A673 (cell line): ENCODE measurements around the gene MAPK8. TPM values are rescaled to one million over a fixed set of nuclear protein-coding genes. Genes with fewer than 3 reads are reported as not detected.

ENCODE experiments used
- BruUV-seq: library from RNA; stranded (reverse); fragments of 400-500 nt; replicated peaks from 2 replicates; lab custom pipeline; 2021; lab: Mats Ljungman, UMichigan
- CTCF ChIA-PET: fragments of 300-600 bp; sonication (Branson Sonifier 250); formaldehyde crosslinking; loops from one replicate; lab custom pipeline; 2022; ENCODE audit warnings: antibody characterized with exemption; lab: Charles Lee
- POLR2A ChIA-PET: fragments of 300-600 bp; sonication (Branson Sonifier 250); formaldehyde crosslinking; loops from one replicate; lab custom pipeline; 2022; ENCODE audit warnings: antibody characterized with exemption; ENCODE audit not compliant: low non-redundant PET; lab: Charles Lee
- DNase-seq: peaks from one replicate; pipeline ENCODE4 v3.0.0-alpha.2; 2015; ENCODE audit warnings: low spot score
- H3K27ac ChIP-seq: fragments of 200-600 bp; sonication (generic); 2 replicates; pipeline ENCODE4 v1.5.1; 2016; ENCODE audit warnings: mixed run types, low read depth, mild to moderate bottlenecking, mixed read lengths, antibody characterized with exemption, low read length; ENCODE audit not compliant: poor library complexity, severe bottlenecking
- H3K27me3 ChIP-seq: fragments of 200-600 bp; sonication (generic); replicated peaks from 2 replicates; pipeline ENCODE4 v1.6.1; 2017; ENCODE audit warnings: mixed run types, low read depth, mild to moderate bottlenecking, mixed read lengths, antibody characterized with exemption, low read length; ENCODE audit not compliant: insufficient read depth, poor library complexity
- H3K36me3 ChIP-seq: fragments of 200-600 bp; sonication (generic); 2 replicates; pipeline ENCODE4 v1.6.1; 2016; ENCODE audit warnings: mixed run types, mild to moderate bottlenecking, mixed read lengths, antibody characterized with exemption, low read length; ENCODE audit not compliant: insufficient read depth, poor library complexity, severe bottlenecking
- H3K4me1 ChIP-seq: fragments of 200-600 bp; sonication (generic); 2 replicates; pipeline ENCODE4 v1.6.1; 2017; ENCODE audit warnings: mixed run types, mild to moderate bottlenecking, mixed read lengths, antibody characterized with exemption, low read length; ENCODE audit not compliant: insufficient read depth, poor library complexity, severe bottlenecking
- H3K4me3 ChIP-seq: fragments of 200-600 bp; sonication (generic); 2 replicates; pipeline ENCODE4 v1.5.1; 2016; ENCODE audit warnings: low read depth, mixed run types, mild to moderate bottlenecking, mixed read lengths, low read length; ENCODE audit not compliant: poor library complexity, severe bottlenecking
- H3K9me3 ChIP-seq: fragments of 200-600 bp; sonication (generic); 2 replicates; pipeline ENCODE4 v1.6.1; 2016; ENCODE audit warnings: mixed run types, low read depth, mild to moderate bottlenecking, mixed read lengths, antibody characterized with exemption, low read length; ENCODE audit not compliant: poor library complexity, severe bottlenecking
- CTCF ChIP-seq: fragments of 300-800, 200-600 bp; sonication (generic); conservative IDR thresholded peaks from 2 replicates; pipeline ENCODE4 v1.5.1; 2017; ENCODE audit warnings: low read depth, mild to moderate bottlenecking, antibody characterized with exemption, low read length, moderate library complexity, mixed read lengths
- EZH2 ChIP-seq: fragments of 200-600 bp; sonication (generic); IDR thresholded peaks from 2 replicates; pipeline ENCODE4 v1.6.1; 2017; ENCODE audit warnings: borderline replicate concordance, low read depth, mild to moderate bottlenecking, mixed read lengths, antibody characterized with exemption, low read length; ENCODE audit not compliant: poor library complexity, severe bottlenecking
- intact Hi-C: fragments of 100-400 bp; cut with micrococcal nuclease; formaldehyde crosslinking; loops from one replicate; pipeline ENCODE4 v1.10.0; 2022; ENCODE audit not compliant: unreplicated experiment
- total RNA-seq: library from RNA; stranded (reverse); gene quantifications from 2 replicates; pipeline ENCODE4 v1.2.3, GENCODE V29; 2021

MAPK8 gene
- total RNA-seq, 1 experiment from 2014 or later: 52.0 TPM

GRCh38 chr10:48460182-48460581 lies 153.7 kb downstream of the MAPK8 start:
- intact Hi-C loops: no loop called here
- Histone ChIP-seq H3K4me3 (no peak overlapping the region), H3K27ac (no peak overlapping the region), H3K4me1 (no peaks in the 10 kb centered on the region), H3K36me3 (no peaks in the 10 kb centered on the region), H3K27me3 (no peaks in the 10 kb centered on the region), H3K9me3 (no peaks in the 10 kb centered on the region)
- no peak for DNase-seq
- POLR2A ChIA-PET: no interaction called here
- CTCF ChIA-PET: no interaction called here
- no TSS peak for BruUV-seq
- TF ChIP-seq CTCF (no peak), EZH2 (no peak)

DNA sequence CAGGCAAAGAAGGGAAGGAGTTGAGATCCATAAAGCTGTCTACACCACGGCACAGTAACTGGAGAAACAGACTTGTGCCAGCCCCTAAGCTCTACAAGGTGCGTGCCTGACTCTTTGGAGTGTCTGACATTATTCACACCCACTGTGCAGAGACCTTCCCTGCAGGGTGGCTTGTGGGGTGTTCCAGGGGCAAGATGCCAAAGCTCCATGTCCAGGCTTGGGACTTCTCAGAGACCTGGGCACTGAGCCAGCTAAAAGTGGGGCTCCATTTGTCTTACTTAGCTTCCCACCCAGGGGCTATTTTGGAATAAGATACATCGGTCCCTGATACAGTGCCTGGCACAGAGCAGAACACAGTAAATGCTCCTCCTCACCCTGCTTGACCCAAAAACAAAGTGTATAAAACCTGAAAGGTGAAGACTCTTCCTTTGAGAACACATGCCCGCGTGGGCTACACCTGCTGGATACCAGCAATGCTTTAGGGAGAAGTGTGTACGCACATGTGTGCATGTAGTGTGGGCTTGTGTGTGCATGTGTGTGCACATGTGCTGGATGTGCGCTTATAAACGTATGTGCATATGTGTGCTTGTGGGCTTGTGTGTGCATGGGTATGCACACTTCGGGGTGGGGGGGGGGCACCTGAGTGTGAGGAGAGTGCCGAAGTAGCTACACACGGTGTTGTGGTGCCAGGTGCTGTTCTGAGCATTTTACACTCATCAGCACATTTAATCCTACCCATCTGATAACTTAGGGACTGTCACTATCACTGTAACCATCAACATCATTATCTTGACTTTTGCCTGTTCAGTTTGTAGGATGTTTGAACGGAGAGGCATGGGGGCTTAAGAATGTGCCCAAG lies 155.4 kb downstream of the MAPK8 start:
- Histone ChIP-seq H3K36me3 (no peaks in the 10 kb centered on the region), H3K4me1 (no peaks in the 10 kb centered on the region), H3K27ac (no peak overlapping the region), H3K9me3 (no peaks in the 10 kb centered on the region), H3K4me3 (no peak overlapping the region), H3K27me3 (peaks cover 12% of the 10 kb centered on the region)
- DNase-seq: no peak
- ChIA-PET CTCF (no interaction called here), POLR2A (no interaction called here)
- TF ChIP-seq CTCF (no peak), EZH2 (no peak)
- no TSS peak for BruUV-seq
- intact Hi-C loops: no loop called here

- peaks cover 16% of the 10 kb centered on the region for H3K27me3 ChIP-seq
- TF ChIP-seq EZH2 (no peak), CTCF (no peak)
- DNase-seq: no peak
- POLR2A ChIA-PET: no interaction called here
- no peak overlapping the region for H3K27ac ChIP-seq
- intact Hi-C loops: no loop called here
- H3K4me3 ChIP-seq: no peak overlapping the region
- no peaks in the 10 kb centered on the region for H3K4me1 ChIP-seq
- H3K9me3 ChIP-seq: no peaks in the 10 kb centered on the region
- no TSS peak for BruUV-seq
- H3K36me3 ChIP-seq: no peaks in the 10 kb centered on the region
- CTCF ChIA-PET: no interaction called here
These were observed 156.1 kb downstream of the MAPK8 start for GRCh38 chr10:48462482-48463020.
